Dermis microvascular lymphatic vessel endothelial cell (primary cell): ENCODE data around the gene ZNF14. TPM values are rescaled to one million over a fixed set of nuclear protein-coding genes. Genes with fewer than 3 reads are reported as not detected.
"Not testable (repeated sequence)": the region's sequence is repeated elsewhere in the genome, so short reads cannot be mapped to it uniquely, and the experiment has no call there.

Source experiments
- DNase-seq, 2 donors: peaks; one replicate each; pipeline versions ENCODE4 v3.0.0 to v3.0.0-alpha.2; 2010; ENCODE audit warnings: low read depth in 2 of 2
- total RNA-seq: library from RNA; depleted of rRNA; stranded (reverse); fragments of >200 nt; gene quantifications from 2 replicates; pipeline ENCODE4 v1.2.1, GENCODE V29; 2014

The ZNF14 gene
- total RNA-seq, 1 donor from 2014 or later: 2.8 TPM

- not testable (repeated sequence) for DNase-seq
These were observed 43.9 kb downstream of the ZNF14 start for GRCh38 chr19:19689023-19689422.

GRCh38 chr19:19687090-19687489 is 45.8 kb downstream of the ZNF14 start:
- no peak for DNase-seq

GRCh38 chr19:19686580-19686979 is 46.3 kb downstream of the ZNF14 start:
- no peak for DNase-seq

GRCh38 chr19:19686119-19686518 is 46.8 kb downstream of the ZNF14 start:
- DNase-seq: not testable (repeated sequence)

- no peak for DNase-seq
These were observed 53.5 kb downstream of the ZNF14 start for GRCh38 chr19:19679176-19680073.

GRCh38 chr19:19677579-19677978 is 55.3 kb downstream of the ZNF14 start:
- no peak for DNase-seq

- DNase-seq: no peak
These were observed 58.6 kb downstream of the ZNF14 start for GRCh38 chr19:19674315-19674714.

GRCh38 chr19:19672816-19673215 is 60.1 kb downstream of the ZNF14 start:
- no peak for DNase-seq

- DNase-seq: no peak
These were observed 62.8 kb downstream of the ZNF14 start for GRCh38 chr19:19670070-19670551.

- DNase-seq: peak; percentile 80 to 92
These were observed 64.5 kb downstream of the ZNF14 start, which contains the start of gene ZNF101 for GRCh38 chr19:19668230-19669012. Gene ZNF101 (plus strand): TSS chr19:19668839. CDS start chr19:19668964, 125 bp downstream.

GRCh38 chr19:19665420-19665948 is 67.4 kb downstream of the ZNF14 start:
- not testable (repeated sequence) for DNase-seq

GRCh38 chr19:19663256-19664120 is 69.4 kb downstream of the ZNF14 start, which contains the start of gene ATP13A1:
Gene ATP13A1 (minus strand): TSS chr19:19663676. CDS start chr19:19663666, 10 bp downstream.
- peak; percentile 92 to 97 for DNase-seq

- no peak for DNase-seq
These were observed 70.0 kb downstream of the ZNF14 start for GRCh38 chr19:19662871-19663255.

GRCh38 chr19:19662344-19662743 is 70.6 kb downstream of the ZNF14 start:
- no peak for DNase-seq

GRCh38 chr19:19661675-19662251 is 71.1 kb downstream of the ZNF14 start:
- no peak for DNase-seq

GRCh38 chr19:19661141-19661674 is 71.7 kb downstream of the ZNF14 start:
- no peak for DNase-seq
